Measurements from ENCODE around the gene EMCN. TPM values are rescaled to one million over a fixed set of nuclear protein-coding genes. Genes with fewer than 3 reads are reported as not detected.

Gene EMCN
- total and polyA plus RNA-seq, 9 of the 15 experiments (the other 6 are each of a cell fraction or from before 2014, with no cell fraction given), result not detected

DNA sequence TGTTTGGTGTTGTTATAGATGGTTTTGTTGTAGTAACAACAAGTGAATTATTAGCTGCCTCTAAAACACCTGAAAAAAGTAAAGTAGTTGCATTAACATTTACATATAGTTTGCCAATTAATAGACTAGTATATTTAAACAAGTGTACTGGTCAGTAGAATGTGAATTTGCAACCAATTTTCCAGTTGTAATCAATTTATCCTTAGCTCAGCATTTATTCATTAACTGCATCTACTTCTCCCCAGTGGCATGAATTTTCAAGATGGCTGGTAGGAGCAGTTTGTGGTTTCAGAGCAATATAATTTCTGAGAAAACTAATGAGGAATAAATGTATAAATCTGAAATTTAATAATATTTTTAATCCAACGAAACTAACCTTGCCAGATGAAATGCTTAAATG, 37.9 kb downstream of the EMCN start:
- TF ChIP-seq ZNF316 (IDR thresholded peaks at IDR 0.05) (peak; percentile 40; the same call in 1 of the 2 replicates), LEF1 (IDR thresholded peaks at IDR 0.05) (no peak), MAFK (IDR thresholded peaks at IDR 0.05; ENCODE audit: low read length) (peak; percentile 63; the same call in 1 of the 2 replicates), HNRNPK (IDR thresholded peaks at IDR 0.05; ENCODE audit: low read depth, low read length, poor library complexity, severe bottlenecking) (no peak), MAFF (IDR thresholded peaks at IDR 0.05; ENCODE audit: low read length) (peak; percentile 37; the same call in 1 of the 2 replicates), NFRKB (IDR thresholded peaks at IDR 0.05; ENCODE audit: low read depth) (no peak)
- TF ChIP-seq, protein P1, sequence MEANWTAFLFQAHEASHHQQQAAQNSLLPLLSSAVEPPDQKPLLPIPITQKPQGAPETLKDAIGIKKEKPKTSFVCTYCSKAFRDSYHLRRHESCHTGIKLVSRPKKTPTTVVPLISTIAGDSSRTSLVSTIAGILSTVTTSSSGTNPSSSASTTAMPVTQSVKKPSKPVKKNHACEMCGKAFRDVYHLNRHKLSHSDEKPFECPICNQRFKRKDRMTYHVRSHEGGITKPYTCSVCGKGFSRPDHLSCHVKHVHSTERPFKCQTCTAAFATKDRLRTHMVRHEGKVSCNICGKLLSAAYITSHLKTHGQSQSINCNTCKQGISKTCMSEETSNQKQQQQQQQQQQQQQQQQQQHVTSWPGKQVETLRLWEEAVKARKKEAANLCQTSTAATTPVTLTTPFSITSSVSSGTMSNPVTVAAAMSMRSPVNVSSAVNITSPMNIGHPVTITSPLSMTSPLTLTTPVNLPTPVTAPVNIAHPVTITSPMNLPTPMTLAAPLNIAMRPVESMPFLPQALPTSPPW (CRISPR knock-in tag; IDR thresholded peaks at IDR 0.05), result no peak
- TF ChIP-seq, protein P2, sequence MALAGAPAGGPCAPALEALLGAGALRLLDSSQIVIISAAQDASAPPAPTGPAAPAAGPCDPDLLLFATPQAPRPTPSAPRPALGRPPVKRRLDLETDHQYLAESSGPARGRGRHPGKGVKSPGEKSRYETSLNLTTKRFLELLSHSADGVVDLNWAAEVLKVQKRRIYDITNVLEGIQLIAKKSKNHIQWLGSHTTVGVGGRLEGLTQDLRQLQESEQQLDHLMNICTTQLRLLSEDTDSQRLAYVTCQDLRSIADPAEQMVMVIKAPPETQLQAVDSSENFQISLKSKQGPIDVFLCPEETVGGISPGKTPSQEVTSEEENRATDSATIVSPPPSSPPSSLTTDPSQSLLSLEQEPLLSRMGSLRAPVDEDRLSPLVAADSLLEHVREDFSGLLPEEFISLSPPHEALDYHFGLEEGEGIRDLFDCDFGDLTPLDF (CRISPR knock-in tag; IDR thresholded peaks at IDR 0.05), result no peak
- Histone ChIP-seq H3K36me3 (ENCODE audit: control insufficient read depth, insufficient read depth, low read length) (no peaks in the 10 kb centered on the region), H3K9me1 (ENCODE audit: control insufficient read depth, insufficient read depth, low read length) (no peaks in the 10 kb centered on the region), H3K4me2 (ENCODE audit: insufficient read depth, low read length) (no peak overlapping the region), H3K27me3 (ENCODE audit: control insufficient read depth in 2 of 2, insufficient read depth in 2 of 2, low read length in 2 of 2) (no peaks in the 10 kb centered on the region), H3K79me2 (ENCODE audit: control insufficient read depth, insufficient read depth, low read length) (no peaks in the 10 kb centered on the region), H2AFZ (ENCODE audit: low read depth, low read length) (no peak overlapping the region), H3K4me1 (replicated peaks in 1 of 2; ENCODE audit: control insufficient read depth in 2 of 2, insufficient read depth in 2 of 2, low read length in 2 of 2) (no peaks in the 10 kb centered on the region), H3K4me3 (no peak overlapping the region), H3K27ac (ENCODE audit: extremely low read depth, low read depth, low read length) (no peak overlapping the region), H4K20me1 (replicated peaks; ENCODE audit: control insufficient read depth, insufficient read depth, low read length) (no peaks in the 10 kb centered on the region), H3K9me3 (replicated peaks; ENCODE audit: control insufficient read depth, insufficient read depth, low read depth, low read length) (0 out of 2 replicates have a peak, but pooled peaks cover 1% of the 10 kb centered on the region), H3K9ac (ENCODE audit: insufficient read depth in 1 of 2, low read depth in 2 of 2, low read length in 2 of 2) (no peak overlapping the region)
- in situ Hi-C loops (cut with MboI) (no loop called here), intact Hi-C loops (cut with micrococcal nuclease) (no loop called here)
- DNase-seq (ENCODE audit: extremely low read depth in 1 of 4, low spot score in 3 of 4), result no peak
- ATAC-seq, result no peak
- CTCF ChIA-PET (ENCODE audit: low intra/inter-chr PET ratio), result no interaction called here
- BruUV-seq (replicated peaks), result no TSS peak
- POLR2A ChIA-PET, result no interaction called here
- no peak for FAIRE-seq
- 0% methylated on average over 1 of the region's 1 CpG for WGBS (ENCODE audit: insufficient coverage, low coverage, missing lambda C conversion rate)

Measured in K562 (cell line).